ENCODE results near the gene OR10X1.

The OR10X1 gene

DNA sequence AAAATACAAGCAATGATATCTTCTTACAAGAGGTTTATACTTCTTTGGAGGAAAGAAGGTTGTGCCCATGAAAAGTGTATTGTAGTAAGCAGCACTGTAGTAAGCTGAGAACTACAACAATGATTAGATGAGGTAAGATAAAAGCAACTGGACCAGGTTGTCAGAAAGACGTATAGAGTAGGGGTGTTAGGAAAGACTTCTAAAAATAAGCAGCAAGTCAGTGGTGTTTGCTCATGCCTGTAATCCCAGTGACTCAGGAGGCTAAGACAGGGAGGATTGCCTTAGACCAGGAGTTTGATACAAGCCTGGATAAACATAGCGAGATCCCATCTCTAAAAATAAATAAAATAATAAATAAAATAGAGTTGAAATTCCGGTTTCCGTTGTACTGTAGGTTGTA is 4.3 kb upstream of the OR10X1 start:
- H3K27ac ChIP-seq: no peak overlapping the region
- TF ChIP-seq CTCF (conservative IDR thresholded peaks at IDR 0.05) (no peak), ZFX (IDR thresholded peaks at IDR 0.05) (no peak)

DNA sequence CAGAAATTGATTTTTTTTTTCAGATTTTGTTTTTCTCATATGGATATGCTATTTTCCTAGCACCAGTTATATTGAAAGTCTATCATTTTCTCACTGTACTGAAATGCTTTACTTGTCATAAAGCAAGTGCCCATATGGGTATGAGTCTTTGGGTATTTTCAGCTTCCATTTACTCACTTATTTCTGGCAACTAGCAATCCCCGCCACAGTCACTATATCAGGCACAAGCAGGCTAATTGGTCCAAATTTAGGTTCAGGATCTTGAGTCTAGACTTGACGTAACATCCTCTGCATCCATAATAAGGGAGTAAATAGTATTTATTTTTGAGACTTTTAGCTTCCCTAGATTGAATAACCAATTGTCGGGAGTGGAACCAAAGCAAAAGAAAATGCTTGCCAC is 2.1 kb downstream of the OR10X1 start:
- no peak overlapping the region for H3K27ac ChIP-seq
- TF ChIP-seq CTCF (conservative IDR thresholded peaks at IDR 0.05) (no peak), ZFX (IDR thresholded peaks at IDR 0.05) (no peak)

DNA sequence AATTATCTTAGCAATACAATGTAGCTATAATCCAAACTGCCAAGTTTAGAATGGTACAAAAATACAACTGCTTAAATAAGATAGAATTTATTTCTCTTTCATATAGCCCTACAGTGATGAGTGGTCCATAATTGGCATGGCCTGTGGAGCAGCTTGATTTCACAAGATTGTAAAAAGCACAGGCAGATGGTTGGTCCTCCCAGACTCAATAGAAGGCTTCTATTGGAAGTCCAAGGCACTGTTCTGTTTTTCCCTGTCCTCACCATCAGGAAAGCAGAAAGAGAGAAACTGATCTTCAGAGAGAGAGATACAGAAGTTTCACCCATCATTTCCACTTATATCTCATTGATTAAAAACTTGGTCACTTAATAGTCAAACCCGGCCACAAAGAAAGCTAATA is 7.5 kb downstream of the OR10X1 start:
- no peak overlapping the region for H3K27ac ChIP-seq
- TF ChIP-seq ZFX (IDR thresholded peaks at IDR 0.05) (no peak), CTCF (conservative IDR thresholded peaks at IDR 0.05) (no peak)

DNA sequence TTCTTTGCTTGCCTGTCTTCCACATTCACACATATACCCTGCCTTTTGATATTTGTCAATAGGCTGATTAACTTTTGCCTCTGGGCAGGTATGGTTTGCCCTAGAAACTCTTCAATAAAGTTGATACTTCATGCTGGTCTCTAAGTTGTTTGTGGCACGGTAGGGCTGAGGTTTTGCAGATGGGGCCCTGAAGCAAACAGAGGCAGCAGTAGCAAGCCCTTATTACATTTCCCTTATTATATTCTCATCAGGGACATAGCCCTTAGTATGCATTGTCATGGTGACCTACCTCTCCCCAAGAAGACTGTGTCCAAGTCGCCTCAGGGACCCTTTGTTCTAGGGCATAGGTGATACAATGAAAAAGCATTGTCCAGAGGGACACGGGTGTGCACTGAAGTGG is 9.2 kb downstream of the OR10X1 start, which contains the start of gene OR6P1:
TSS of gene OR6P1 (minus strand) at position 101 of the 400 bp plus-strand sequence. CDS start 6,976 bp downstream, outside the sequence.
- TF ChIP-seq ZFX (IDR thresholded peaks at IDR 0.05): no peak
- no peak for TF ChIP-seq CTCF (conservative IDR thresholded peaks at IDR 0.05)

GRCh38 chr1:158564608-158565007 is 15.1 kb downstream of the OR10X1 start:
- H3K27ac ChIP-seq: no peak overlapping the region
- TF ChIP-seq CTCF (conservative IDR thresholded peaks at IDR 0.05) (no peak), ZFX (IDR thresholded peaks at IDR 0.05) (no peak)

More for the DNA sequence above, 9.2 kb downstream of the OR10X1 start, which contains the start of gene OR6P1:
- no peak within 1 kb of the TSS for H3K27ac ChIP-seq

GRCh38 chr1:158563853-158564252 is 15.8 kb downstream of the OR10X1 start:
- TF ChIP-seq ZFX (IDR thresholded peaks at IDR 0.05) (no peak), CTCF (conservative IDR thresholded peaks at IDR 0.05) (no peak)
- H3K27ac ChIP-seq: no peak overlapping the region

DNA sequence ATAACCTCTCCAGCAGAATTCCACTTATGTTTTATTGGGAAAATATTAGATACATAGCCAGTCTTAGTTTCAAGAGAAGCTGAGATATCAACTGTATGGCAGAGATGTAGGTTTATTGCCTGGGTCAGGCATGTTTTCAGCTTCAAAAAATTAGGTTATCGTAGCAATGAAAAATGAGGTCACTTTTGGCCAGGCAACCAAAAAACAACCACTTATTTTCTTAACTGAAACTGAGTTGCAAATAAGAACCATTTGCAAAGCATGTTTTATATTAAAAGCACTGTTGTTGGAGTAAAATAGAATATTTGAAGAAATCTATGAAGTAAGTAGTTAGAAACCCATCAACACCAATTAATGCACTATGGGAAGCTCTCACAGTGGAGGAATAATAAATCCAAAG is 20.0 kb downstream of the OR10X1 start:
- H3K27ac ChIP-seq: no peak overlapping the region
- TF ChIP-seq ZFX (IDR thresholded peaks at IDR 0.05) (no peak), CTCF (conservative IDR thresholded peaks at IDR 0.05) (no peak)
